Breast epithelium (tissue), 3 donors: ENCODE results near the gene VSIG10L2.

ENCODE experiments used
- POLR2A ChIP-seq: fragments of 450-650 bp; IDR thresholded peaks from one replicate; pipeline ENCODE4 v1.6.1; 2016; ENCODE audit warnings: antibody characterized with exemption, mild to moderate bottlenecking, moderate library complexity
- POLR2AphosphoS5 ChIP-seq, 3 donors: sonication (generic); formaldehyde crosslinking; IDR thresholded peaks; one replicate each; pipeline ENCODE4 v1.6.1; 2017; ENCODE audit warnings: antibody characterized with exemption in 3 of 3
- TF ChIP-seq, protein P1 (sequence below), 3 donors: fragments of 450-650 bp; IDR thresholded peaks; one replicate each; pipeline ENCODE4 v1.5.1; 2016 to 2017; ENCODE audit warnings: antibody characterized with exemption in 3 of 3, mild to moderate bottlenecking in 3 of 3, moderate library complexity in 3 of 3

DNA sequence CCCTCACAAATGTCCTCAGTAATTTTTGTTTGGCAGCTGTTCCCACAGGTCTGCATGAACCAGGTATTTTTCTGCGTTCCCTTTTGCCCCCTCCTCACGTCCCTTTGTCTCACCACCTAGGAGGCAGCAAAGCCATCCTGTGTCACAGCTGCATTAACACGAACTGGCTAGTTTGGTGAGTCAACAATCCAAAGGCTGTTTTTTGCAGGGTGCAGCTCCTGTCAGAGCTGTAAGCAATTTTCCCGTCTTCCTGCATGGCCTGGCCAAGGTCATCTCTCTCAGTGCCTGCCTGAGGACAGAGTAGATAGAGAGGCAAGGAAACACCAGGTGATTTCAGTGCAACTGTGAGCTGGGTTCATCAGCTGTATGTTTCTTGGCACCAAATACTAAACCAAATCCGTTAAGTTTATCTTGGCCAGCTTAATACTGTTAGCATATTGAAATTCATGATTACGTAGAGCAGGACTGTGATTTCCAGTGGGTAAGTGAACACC lies 20.6 kb upstream of the VSIG10L2 start:
- TF ChIP-seq POLR2AphosphoS5 (IDR thresholded peaks at IDR 0.05) (no peak), POLR2A (no peak)
- TF ChIP-seq, protein P1, sequence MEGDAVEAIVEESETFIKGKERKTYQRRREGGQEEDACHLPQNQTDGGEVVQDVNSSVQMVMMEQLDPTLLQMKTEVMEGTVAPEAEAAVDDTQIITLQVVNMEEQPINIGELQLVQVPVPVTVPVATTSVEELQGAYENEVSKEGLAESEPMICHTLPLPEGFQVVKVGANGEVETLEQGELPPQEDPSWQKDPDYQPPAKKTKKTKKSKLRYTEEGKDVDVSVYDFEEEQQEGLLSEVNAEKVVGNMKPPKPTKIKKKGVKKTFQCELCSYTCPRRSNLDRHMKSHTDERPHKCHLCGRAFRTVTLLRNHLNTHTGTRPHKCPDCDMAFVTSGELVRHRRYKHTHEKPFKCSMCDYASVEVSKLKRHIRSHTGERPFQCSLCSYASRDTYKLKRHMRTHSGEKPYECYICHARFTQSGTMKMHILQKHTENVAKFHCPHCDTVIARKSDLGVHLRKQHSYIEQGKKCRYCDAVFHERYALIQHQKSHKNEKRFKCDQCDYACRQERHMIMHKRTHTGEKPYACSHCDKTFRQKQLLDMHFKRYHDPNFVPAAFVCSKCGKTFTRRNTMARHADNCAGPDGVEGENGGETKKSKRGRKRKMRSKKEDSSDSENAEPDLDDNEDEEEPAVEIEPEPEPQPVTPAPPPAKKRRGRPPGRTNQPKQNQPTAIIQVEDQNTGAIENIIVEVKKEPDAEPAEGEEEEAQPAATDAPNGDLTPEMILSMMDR (IDR thresholded peaks at IDR 0.05): no peak
